Measurements from ENCODE around the gene KBTBD13.
"Not testable (repeated sequence)": the region's sequence is repeated elsewhere in the genome, so short reads cannot be mapped to it uniquely, and the experiment has no call there.

KBTBD13 gene

GRCh38 chr15:65091946-65092770 is 15.6 kb downstream of the KBTBD13 start:
- DNase-seq: no peak

- DNase-seq: no peak
These were observed 16.6 kb downstream of the KBTBD13 start for GRCh38 chr15:65092911-65093792.

DNA sequence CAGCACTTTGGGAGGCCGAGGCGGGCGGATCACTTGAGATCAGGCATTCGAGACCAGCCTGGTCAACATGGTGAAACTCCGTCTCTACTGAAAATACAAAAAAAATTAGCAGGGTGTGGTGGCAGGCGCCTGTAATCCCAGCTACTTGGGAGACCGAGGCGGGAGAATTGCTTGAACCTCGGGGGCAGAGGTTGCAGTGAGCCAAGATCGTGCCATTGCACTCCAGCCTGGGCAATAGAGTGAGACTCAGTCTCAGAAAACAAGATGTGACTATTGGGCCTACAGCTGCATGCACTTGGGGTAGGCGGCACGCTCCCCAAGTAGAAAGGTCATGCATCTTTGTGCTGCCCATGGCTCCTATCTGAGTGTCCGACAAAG is 17.2 kb downstream of the KBTBD13 start:
- DNase-seq: not testable (repeated sequence)

- no peak for DNase-seq
These were observed 17.9 kb downstream of the KBTBD13 start for GRCh38 chr15:65094294-65094995.

DNA sequence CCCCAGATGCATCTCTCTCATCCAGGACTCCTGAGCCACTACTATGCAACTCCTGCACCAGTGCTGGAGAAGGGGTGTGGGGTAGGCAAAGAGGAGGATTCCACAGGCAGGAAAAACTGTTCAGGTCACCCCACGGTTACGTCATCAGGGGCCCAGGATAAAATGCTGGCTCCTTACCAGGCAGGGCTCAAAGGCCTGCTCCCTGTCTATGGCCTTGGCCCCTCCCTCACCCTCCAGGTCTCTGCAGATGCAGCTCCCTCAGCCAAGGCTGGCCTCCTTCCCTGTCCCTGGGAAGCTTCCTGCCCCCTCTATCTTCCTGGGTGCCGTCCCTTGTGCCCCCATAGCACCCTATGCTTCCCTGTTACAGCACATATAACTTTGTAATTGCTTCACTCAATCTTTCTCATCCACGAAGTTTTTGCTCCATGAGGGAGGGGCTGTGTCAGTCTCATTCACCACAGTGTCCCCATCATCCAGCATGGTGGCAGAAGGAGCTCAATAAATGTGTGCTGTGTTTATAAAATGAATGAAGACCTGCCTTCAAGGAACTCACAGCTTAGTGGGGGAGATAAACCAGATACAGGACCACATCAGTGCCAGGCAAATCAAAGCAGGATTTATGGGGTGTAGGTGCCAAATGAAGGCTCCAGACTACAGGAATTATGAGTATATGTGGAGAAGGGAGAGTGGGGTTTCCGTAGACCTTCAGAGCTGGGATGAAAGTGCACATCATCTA is 18.6 kb downstream of the KBTBD13 start:
- DNase-seq: no peak

GRCh38 chr15:65095747-65096104 is 19.2 kb downstream of the KBTBD13 start:
- no peak for DNase-seq

DNA sequence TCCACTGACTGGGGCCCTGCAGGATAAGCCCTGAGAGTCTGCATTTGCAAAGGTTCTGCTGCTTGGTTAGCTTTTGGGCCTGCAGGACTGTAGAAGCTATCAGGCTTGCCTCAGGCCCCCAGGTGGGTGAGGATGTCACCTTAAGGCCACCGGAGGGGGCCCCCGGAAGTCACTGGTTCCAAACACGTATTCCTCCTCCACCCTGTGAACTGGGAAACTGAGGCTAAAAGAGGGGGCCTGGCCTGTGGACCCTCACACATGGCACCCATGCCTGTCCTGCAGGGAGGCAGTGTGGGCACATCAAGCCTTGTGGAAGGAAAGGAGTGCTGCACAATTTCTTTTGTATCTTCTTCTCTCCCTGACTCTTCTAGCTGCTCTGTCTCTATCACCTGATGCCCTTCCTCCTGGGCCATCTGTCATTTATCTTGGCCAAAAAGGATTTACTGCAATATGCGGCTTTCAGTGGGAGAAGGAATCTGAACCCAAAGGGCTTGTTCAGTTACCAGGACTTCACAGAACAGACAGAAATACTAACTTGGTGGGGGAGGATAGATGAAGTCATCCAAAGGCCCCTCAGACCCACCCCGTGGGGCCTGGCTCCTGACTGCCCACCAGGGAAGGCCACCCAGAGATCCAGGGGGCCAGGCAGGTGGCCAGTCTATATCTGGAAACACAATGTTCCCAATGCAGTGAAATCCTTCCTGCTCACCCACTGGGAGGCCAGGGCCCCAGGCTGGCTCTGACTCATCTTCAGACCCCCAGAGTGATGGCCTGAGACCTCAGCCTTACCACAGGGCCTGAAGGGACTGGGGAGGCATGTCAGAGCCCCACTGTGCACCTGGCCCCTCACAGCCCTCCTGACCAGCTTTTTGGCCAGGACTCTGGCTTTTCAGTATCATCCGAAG is 20.2 kb downstream of the KBTBD13 start:
- no peak for DNase-seq

DNA sequence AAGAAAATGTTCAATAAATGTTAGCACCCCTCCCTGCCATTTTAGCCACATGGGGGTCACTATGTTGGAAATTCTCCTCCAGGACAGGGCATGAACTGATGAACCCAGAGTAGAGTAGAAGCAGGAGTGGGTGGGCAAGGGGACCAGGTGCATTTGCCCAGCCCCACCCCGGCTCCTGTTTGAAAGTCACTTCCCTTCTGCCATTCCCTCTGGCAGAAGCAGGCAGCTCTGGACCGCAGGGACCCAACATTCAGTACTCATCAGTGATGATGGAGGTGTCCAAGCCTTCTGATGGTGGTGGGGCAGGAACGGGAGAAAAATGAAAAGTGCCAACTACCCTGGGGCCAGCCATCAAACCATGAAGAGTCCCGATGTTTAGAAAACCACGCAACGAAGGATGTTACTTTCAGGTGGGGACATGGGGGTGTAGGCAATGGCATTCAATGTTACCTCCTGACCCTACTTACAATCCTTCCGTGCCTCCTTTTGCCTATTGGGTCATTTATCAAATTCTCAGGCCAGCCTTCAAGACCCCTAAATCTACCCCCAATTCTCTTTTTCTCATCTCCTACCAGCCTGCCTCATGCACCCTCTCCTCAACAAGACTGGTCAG is 21.2 kb downstream of the KBTBD13 start:
- no peak for DNase-seq

GRCh38 chr15:65099336-65099735 is 22.8 kb downstream of the KBTBD13 start:
- no peak for DNase-seq

- not testable (repeated sequence) for DNase-seq
These were observed 23.3 kb downstream of the KBTBD13 start for GRCh38 chr15:65099801-65100200.

GRCh38 chr15:65100442-65100841 is 23.9 kb downstream of the KBTBD13 start:
- no peak for DNase-seq

- DNase-seq: peak; percentile 50
These were observed 24.9 kb downstream of the KBTBD13 start for GRCh38 chr15:65101411-65101890.

DNA sequence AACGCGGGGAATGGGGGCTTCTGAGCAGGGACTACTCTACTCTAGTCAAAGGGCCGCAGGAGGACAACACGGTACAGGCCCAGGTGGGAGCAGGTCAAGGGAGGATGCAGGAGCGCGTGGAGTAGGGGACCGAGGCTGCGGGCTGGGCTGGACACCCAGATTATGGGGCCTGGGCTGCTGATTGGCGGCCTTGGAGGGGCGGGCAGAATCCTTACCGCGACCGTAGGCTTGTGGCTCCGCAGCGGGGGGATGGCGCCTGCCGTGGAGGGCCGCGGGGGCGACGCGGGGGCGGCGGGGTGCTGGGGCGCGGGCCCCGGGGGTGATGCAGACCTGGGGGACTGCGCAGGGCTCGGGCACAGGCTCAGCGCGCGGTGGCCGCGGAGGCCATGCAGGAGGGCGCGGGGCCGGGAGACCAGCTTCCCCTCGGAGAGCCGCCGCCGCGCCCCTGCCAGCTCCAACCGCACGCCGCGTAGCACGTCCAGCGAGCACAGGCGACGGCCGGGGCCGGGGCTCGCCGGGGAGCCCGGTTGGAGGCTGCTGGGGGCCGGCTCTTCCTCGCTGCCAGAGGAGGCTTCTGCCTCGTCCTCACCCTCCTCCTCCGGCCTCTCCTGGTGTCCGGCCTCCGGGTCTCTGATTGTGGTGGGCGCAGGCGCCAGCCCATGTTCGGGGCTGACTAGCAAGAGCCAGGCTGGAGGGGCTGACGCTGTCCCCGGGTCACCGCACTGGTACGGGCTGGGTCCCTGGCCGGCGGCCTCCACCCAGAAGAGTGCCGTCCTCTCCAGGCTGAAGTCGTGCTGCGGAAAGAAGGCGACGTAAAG is 25.6 kb downstream of the KBTBD13 start:
- DNase-seq: no peak

DNA sequence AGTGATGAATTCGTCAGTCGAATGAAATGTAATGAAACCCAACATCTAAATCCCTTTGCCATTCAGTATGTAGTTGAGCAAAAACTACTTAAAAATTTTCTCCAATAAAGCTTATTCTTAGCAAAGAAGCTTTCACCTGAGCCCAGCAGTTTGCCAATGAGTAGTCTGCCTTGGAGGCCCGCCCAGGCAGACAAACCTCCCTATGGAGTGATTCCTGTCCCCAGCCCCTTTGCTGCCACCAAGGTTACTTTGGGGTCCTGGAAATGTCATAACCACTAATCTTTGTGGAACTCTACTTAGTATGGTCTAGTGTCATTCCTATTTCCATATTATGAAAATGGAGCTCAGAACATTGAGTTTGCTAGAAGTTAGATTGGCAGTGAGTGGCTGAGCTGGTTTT is 26.4 kb downstream of the KBTBD13 start:
- DNase-seq: no peak

DNA sequence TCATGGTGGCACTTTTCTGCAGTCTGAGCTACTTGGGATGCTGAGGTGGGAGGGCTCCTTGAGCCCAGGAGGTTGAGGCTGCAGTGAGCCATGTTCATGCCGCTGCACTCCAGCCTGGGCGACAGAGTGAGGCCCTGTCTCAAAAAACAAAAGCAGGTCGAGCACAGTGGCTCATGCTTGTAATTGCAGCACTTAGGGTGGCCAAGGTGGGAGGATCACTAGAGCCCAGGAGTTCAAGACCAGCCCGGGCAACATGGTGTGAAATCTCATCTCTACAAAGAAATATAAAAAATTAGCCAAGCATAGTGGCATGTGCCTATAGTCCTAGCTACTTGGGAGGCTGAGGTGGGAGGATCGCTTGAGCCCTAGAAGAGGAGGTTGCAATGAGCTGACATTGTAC is 28.5 kb downstream of the KBTBD13 start:
- DNase-seq: no peak

GRCh38 chr15:65106011-65106590 is 29.6 kb downstream of the KBTBD13 start:
- no peak for DNase-seq

- DNase-seq: no peak
These were observed 34.2 kb downstream of the KBTBD13 start for GRCh38 chr15:65110676-65111292.

- DNase-seq: no peak
These were observed 38.5 kb downstream of the KBTBD13 start, which contains the start of gene UBAP1L for GRCh38 chr15:65115086-65115485. Gene UBAP1L (minus strand): TSS chr15:65115200. CDS start chr15:65106215, 8,985 bp downstream.

DNA sequence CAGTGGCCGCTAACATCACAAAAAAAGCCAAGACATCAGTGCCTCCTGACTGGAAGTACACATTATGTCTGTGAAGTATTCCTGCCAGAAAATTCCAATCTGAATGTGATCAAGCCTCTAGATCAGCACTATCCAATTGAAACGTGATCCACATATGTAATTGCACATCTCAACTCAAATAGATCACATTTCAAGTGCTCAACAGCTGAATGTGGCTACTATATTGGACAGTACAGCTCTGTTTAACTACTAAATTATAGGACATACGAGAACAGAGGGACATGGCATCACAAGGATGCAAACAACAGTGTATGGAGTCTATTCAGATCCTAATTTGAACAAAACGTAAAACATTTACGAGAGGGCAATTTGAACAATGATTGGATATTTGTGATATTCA is 39.0 kb downstream of the KBTBD13 start:
- no peak for DNase-seq
